COLO829 (cell line): ENCODE data around the gene ARID4A.
A peak's percentile ranks its signal among the peaks of the same experiment; 100 is the strongest.
"Not testable (repeated sequence)": the region's sequence is repeated elsewhere in the genome, so short reads cannot be mapped to it uniquely, and the experiment has no call there.

ENCODE experiments used
- DNase-seq: peaks from one replicate; pipeline ENCODE4 v3.0.0; 2012; ENCODE audit warnings: low spot score

The ARID4A gene, protein sequence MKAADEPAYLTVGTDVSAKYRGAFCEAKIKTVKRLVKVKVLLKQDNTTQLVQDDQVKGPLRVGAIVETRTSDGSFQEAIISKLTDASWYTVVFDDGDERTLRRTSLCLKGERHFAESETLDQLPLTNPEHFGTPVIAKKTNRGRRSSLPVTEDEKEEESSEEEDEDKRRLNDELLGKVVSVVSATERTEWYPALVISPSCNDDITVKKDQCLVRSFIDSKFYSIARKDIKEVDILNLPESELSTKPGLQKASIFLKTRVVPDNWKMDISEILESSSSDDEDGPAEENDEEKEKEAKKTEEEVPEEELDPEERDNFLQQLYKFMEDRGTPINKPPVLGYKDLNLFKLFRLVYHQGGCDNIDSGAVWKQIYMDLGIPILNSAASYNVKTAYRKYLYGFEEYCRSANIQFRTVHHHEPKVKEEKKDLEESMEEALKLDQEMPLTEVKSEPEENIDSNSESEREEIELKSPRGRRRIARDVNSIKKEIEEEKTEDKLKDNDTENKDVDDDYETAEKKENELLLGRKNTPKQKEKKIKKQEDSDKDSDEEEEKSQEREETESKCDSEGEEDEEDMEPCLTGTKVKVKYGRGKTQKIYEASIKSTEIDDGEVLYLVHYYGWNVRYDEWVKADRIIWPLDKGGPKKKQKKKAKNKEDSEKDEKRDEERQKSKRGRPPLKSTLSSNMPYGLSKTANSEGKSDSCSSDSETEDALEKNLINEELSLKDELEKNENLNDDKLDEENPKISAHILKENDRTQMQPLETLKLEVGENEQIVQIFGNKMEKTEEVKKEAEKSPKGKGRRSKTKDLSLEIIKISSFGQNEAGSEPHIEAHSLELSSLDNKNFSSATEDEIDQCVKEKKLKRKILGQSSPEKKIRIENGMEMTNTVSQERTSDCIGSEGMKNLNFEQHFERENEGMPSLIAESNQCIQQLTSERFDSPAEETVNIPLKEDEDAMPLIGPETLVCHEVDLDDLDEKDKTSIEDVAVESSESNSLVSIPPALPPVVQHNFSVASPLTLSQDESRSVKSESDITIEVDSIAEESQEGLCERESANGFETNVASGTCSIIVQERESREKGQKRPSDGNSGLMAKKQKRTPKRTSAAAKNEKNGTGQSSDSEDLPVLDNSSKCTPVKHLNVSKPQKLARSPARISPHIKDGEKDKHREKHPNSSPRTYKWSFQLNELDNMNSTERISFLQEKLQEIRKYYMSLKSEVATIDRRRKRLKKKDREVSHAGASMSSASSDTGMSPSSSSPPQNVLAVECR

DNA sequence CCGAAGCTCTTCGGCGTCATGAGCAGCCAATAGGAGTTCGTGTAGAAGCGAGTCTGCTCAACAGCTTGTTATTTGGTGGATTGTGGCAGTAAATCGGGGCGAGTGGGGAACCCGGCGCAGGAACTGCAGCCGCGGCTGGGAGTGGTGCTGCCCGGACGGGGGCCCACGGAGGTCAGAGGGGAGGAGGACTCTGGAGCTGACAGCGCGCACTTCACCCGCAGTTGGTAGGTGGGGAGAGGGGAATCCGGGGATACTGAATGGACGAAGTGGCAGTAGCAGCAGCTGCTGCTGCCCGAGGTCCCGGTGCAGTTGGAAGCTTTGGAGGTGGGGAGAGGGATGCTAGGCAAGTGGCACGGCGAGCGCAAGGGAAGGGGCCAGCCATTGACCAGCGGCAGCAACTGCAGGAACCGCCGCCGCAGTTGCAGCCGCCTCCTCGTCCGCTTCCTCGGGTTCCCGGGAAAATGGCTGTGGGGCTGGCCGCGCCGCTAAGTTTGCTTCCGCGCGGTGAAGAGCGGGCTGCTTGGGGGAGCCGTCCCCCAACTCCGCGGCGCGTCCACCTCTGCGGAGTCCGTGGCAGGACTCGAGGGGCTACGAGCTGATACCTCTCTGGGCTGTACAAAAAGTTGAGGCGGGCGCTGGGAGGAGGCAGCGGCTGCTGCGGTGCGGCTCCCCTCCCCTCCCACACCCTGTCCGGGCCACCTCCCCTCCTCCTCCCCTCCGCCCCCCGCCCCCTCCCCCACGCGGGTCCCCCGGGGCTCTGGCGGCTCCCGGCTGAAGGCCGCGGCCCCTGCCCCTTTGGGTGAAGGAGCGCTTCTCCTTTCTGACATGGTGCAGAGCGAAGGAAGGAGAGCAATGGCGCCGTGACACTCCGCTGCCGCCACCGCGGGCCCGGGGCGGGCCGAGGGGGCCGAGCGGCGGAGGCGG is at the start of gene ARID4A:
Gene ARID4A (plus strand): TSS at position 79 of the 924 bp plus-strand sequence. CDS start 1,300 bp downstream, outside the sequence.
- no peak for DNase-seq

DNA sequence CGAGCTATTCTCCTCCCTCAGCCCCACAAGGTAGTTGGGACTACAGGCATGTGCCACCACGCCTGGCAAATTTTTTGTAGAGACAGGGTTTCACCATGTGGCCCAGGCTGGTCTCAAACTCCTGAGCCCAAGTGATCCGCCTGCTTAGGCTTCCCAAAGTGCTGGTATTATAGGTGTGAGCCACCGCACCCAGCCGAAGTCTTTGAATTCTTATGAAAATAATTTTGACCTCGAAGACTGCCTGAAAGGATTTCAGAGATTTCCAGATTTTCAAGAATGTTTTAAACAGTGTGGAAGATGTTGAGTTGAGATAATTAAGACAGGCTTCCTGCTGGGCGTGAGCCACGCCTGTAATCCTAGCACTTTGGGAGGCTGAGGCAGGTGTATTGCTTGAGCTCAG is 48.7 kb upstream of the ARID4A start:
- no peak for DNase-seq

DNA sequence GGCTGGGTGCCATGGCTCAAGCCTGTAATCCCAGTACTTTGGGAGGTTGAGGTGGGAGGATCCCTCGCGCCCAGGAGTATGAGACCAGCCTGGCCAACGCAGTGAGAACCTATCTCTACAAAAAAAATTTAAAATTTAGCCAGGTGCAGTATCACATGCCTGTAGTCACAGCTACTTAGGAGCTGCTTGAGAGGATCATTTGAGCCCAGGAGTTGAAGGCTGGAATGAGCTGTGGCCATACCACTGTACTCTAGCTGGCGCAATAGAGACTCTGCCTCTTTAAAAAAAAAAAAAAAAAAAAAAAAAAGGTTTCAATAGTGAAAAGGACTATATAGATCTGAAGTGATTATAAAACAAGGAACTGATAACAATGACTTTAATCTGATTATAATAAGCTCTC is 40.2 kb upstream of the ARID4A start:
- DNase-seq = no peak

DNA sequence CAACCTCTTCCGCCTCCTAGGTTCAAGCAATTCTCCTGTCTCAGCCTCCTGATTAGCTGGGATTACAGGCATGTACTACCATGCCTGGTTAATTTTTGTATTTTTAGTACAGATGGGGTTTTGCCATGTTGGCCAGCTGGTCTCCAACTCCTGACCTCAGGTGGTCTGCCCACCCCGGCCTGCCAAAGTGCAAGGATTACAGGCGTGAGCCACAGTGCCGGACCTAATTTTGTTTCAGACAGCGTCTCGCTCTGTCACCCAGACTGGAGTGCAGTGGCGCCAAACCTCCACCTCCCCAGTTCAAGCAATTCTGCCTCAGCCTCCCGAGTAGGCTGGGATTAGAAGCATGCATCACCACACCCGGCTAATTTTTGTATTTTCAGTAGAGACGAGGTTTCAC is 36.4 kb upstream of the ARID4A start:
- DNase-seq = not testable (repeated sequence)

DNA sequence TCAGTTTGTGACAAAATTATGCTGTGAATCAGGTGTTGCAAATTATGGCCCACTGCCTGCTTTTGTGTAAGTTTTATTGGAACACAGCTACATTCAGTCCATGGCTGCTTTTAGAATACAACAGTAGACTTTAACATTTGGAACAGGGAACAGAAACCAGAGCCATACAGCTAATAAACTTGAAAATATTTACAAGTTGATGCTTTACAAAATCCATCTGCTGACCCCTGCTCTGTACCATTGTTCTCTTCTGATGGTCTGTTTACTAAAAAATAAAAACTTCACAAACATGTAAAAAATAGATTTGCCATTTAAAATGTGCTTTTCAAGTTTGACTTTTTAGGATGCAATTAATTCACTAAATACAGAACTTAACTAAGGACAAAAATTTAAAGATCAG is 33.0 kb upstream of the ARID4A start:
- DNase-seq = no peak

DNA sequence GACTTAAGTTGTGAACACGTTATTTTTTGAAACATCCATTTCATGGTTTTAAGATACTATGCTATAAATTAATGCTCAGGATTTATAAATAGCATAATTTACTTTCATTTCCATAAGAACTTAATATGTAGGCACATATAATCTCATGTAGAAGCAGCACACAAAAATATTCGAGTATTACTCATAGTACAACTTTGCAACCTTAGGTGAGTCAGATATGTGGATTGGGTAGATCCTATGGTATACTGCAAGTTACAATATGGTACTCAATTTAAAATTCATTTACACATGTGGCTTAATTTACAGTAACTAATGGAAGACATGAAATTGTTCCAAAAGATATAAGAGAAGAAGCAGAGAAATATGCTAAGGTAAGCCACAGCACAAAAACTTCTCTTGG is 27.7 kb upstream of the ARID4A start:
- no peak for DNase-seq

DNA sequence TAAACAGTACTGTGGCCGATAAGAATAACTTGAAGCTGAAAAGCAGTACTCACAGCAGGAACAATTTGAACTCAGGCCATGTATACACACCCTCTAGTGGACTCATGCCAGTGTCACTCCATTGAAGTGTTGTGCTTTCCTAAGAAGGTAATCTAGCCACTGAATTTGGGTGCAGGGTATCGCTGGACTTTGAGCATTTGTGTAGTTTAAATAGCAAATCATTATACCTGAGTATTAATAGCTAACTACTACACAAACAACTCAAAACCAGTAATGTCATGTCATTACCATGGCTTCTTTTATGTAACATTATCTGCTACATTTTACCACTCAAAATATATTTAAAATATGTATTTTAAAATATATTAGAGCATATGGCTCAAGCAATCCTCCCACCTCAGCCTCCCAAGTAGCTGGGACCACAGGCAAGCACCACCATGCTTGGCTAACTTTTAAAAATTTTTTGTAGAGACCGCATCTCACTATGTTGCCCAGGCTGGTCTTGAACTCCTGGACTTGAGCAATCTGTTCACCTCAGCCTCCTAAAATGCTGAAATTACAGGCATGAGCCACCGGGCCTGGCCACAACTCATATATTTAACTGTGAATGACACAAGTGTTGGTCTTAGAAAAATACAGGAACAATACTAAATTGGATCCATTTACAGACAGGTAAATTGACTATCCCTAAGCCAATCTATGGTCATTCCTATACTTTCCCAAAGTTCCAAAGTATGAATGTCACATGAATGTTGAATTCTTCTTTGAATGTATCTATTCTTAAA is 25.6 kb upstream of the ARID4A start:
- no peak for DNase-seq

DNA sequence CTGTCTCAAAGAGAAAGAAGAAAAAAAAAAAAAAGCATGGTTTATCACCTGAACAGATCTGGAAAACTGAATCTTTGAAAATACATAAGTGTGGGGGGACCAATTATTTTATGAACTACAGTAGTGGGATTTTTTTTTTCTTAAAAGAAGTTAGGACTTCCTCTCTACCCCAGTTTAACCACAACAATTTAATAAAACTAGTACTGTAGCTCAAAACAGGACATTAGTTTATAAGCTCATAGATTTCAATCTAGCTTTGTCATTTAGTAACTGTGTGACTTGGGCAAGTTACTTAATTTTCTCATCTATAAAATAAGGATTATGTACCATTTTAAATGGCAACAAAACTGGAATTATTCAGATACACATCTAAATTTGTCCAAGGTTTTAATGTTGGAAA is 23.5 kb upstream of the ARID4A start:
- DNase-seq = no peak

DNA sequence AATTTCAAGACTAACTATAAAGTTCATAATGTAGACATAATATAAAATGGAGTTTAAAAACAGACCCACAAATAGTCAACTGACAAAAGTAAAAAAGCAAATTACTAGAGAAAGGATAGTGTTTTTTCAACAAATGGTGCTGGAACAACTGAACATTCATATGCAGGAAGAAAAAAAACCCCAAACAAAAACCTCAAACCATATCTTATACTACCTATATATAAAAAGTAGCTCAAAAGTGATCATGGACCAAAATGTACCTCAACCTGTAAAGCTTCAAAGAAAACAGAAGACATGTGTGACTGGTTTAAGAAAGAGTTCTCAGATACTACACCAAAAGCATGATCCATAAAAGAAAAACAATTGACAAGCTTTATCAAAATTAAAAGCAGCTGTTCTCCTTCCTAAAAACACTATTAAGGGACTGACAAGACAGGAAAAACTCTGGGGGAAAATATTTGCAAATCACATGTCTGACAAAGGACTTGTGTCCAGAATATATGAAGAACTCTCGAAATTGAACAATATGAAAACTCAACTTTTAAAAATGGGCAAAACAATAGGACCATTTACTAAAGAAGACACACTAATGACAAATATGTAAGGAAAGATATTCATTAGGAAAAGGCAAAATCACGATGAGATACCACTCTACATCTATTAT is 22.7 kb upstream of the ARID4A start:
- no peak for DNase-seq

DNA sequence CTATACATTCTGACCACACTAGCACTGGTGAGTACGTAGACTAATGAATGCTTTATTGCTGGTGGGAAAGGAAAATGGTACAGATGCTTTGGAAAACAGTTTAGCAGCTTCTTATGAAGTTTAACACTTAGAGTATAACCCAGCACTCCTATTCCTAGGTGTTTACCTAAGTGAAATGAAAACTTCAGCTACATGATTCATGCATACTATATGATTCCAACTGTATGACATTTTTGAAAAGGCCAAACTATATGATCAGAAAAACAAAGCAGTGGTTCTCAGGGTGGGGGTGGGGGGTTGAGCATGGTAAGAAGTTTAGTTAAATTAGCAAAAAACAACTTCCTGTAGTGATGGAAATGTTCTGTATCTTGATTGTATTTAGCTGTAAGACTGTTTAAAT is 22.1 kb upstream of the ARID4A start:
- DNase-seq = no peak

DNA sequence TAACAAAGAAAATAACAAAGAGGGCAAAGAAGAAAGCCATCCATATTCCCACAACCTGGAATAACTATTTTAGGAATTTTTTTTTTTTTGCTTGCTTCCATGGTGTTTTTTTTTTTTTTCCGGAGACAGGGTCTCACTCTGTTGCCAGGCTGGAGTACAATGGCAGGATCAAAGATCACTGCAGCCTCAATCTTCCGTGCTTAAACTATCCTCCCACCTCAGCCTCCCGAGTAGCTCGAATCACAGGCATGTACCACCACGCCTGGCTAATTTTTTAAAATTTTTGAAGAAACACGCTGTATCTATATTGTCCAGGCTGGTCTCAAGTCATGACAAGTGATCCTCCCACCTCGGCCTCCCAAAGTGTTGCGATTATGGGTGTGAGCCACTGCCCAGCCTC is 20.2 kb upstream of the ARID4A start:
- DNase-seq = no peak

DNA sequence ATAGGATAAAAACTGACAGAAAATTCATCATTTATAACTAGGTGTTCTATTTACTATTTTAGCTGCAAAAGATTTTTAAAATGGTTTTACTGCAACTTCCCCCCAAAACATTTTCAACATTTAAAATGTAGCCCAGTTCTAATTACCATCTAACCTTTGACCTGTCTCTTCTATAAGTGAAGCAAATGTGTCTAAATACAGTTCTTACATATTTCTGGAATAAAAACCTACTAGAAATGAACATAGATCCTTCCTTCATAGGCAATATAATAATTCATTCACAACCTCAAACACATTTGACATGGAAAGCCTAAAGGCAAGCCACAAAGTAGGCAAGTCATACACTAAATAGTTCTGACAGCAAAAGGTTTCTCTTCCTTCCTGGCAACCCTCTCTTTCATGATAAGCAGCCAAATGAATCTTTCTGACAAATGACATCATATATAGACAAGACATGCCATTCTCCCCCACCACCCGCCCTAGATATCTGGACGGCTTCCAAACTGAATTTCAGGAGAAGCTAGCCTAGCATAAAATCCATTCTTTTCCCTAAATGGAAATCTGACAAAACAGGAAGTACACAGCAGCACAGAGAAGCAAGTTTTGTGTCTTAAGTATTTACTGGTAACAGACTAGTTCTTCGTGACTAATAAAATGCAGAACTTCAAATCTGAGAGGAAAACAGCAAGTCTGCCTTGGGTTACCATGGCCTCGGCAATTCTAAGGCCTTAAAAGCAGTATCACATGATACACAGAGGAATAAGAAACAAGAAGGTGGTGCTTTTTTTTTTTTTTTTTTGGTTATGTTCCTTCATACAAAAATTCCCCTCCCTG is 17.2 kb upstream of the ARID4A start:
- peak; percentile 97 for DNase-seq

DNA sequence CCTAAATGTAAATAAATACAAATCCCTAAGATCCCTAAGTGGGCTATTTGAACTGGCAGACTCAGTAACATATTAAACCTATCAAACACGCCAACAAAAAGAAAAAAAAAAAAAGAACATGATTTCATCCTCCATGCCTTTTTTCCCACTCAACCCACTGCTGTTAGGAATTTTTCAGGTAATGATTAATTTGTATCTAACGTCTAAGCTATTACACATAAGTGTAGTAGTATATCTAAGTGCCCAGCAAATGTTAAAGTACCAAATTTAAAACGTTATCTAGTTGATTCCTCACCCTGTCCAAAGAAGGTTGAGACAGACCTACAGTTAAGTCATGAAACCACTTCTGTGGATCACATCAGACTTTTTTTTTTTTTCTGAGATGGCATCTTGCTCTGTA is 16.4 kb upstream of the ARID4A start:
- DNase-seq = no peak

DNA sequence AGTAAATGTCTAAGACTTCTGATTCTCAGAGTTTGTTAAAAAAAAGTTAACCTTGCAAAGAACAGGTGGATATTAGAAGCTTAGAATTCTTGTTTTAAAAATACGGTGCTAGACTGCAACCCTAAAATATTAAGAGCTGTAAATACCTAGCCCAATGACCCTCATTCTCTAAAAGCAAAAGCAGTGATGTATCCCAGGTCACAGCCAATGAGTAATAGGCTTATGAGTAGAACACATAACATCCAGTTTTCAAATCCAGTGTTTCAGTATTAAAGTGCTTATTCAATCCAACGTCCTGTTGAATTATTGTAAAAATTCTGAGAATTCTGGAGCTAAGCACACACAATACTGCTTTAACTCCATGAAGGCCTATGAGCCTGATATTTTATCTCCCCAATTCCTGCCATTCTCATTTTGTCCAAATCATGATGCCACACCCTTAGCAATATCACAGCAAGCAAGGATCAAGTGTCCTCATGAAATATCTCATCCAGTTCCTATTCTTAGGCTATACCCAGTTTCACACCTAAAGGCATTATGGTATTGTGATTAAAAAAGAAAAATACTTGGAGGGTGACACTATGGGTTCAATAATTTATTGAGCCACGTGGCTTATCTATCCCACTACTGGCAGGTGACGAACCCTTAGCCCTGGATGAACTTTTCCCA is 15.3 kb upstream of the ARID4A start:
- no peak for DNase-seq

DNA sequence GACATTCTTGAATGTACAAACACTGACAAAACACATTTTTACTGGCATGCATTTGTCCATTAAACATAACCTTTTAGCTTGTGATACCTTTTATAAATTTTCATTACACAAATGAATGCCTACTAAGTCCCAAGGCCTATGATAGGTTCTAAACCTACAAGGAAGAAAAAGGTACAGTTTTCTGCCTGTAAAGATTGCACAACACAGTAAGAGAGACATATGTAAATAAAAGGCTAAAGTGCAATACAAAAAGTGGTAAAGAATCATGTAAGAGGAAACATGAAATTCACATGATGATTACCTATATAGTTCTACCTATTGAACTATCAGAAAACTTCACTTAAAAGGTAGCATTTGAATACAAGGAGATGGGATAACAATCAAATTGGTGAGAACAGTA is 14.6 kb upstream of the ARID4A start:
- no peak for DNase-seq

DNA sequence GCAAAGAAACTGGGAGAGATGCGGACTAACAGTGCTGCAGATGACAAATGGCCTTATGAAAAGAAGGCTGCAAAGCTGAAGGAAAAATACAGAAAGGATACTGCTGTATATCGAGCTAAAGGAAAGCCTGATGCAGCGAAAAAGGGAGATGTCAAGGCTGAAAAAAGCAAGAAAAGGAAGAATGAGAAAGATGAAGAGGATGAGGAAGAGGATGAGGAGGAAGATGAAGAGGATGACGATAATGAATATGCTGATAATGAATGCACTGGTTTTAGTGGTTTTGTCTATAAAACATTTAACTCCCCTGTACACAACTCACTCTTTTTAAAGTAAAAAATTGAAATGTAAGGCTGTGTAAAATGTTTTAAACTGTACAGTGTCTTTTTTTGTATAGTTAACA is 13.2 kb upstream of the ARID4A start:
- no peak for DNase-seq

DNA sequence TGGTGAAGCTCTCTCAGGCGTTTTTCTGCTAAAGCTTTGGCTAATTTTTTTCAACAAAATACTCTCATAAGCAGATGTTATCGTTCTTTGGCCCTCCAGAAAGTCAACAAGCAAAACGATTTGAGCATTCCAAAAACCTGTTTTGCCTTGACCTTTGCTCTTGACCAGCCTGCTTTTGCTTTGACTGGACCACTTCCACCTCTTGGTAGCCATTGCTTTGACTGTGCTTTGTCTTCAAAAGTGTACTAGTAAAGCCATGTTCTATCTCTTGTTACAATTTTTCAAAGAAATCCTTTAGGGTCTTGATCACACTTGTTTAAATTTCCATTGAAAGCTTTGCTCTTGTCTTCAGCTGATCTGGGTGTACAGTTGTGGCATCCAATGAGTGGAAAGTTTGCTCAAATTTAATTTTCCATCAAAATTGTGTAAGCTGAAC is 10.7 kb upstream of the ARID4A start:
- no peak for DNase-seq

DNA sequence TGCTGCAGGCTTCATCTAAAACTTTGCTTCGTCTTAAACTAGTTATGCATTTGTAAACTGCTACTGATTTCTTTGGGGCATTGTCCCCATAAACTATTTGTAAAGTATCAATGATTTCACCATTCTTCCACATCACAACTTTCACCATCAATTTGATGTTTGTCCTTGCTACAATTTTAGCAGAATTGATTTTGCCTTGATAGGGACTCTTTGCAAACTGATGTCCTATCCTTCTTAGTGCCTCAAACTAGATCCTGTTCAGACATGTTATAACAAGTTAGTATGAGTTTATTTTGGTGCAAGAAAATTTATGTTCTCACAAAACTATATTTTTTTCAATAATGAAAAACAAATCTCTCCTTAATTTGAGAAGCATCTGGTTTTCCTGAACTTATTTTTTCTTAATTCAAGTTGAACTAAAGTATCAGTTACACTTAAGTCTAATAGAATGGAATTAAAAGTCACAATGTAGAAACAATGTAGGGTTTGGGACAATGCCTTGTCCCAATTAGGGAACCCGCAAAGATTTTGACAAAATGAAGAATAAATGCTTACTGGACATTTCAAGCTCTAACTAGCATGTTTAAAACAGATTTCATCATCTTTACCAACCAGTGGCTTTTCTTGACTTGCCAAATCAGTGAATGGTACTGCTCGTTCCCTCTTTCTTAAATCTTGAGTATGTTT is 10.1 kb upstream of the ARID4A start:
- DNase-seq = no peak
